Measurements from ENCODE around the gene ADAM23. TPM values are rescaled to one million over a fixed set of nuclear protein-coding genes. Genes with fewer than 3 reads are reported as not detected.

The ADAM23 gene
- total and polyA plus RNA-seq, 9 donors: 4.1 to 16.8 (median 11.5) TPM

- no CpG with 5 or more reads among the region's 5 CpGs for WGBS (ENCODE audit: insufficient coverage)
Observed at GRCh38 chr2:206556357-206556949, 113.1 kb downstream of the ADAM23 start.

GRCh38 chr2:206557321-206557720 is 114.0 kb downstream of the ADAM23 start:
- Histone ChIP-seq H3K27ac (ENCODE audit: low read length) (no peak overlapping the region), H3K27me3 (ENCODE audit: control insufficient read depth, insufficient read depth, low read length) (no peaks in the 10 kb centered on the region), H3K4me3 (ENCODE audit: low read length) (no peak overlapping the region), H3K36me3 (ENCODE audit: control insufficient read depth, insufficient read depth, low read length) (no peaks in the 10 kb centered on the region), H3K9me3 (replicated peaks; ENCODE audit: control insufficient read depth, low read depth, low read length) (no peaks in the 10 kb centered on the region), H3K4me1 (ENCODE audit: control insufficient read depth, insufficient read depth, low read length) (no peaks in the 10 kb centered on the region)
- DNase-seq: no peak
- no CpG with 5 or more reads among the region's 4 CpGs for WGBS (ENCODE audit: insufficient coverage)

More at GRCh38 chr2:206556357-206556949, 113.1 kb downstream of the ADAM23 start:
- Histone ChIP-seq H3K27ac (ENCODE audit: low read length) (no peak overlapping the region), H3K4me3 (ENCODE audit: low read length) (no peak overlapping the region), H3K27me3 (ENCODE audit: control insufficient read depth, insufficient read depth, low read length) (no peaks in the 10 kb centered on the region), H3K4me1 (ENCODE audit: control insufficient read depth, insufficient read depth, low read length) (no peaks in the 10 kb centered on the region), H3K36me3 (ENCODE audit: control insufficient read depth, insufficient read depth, low read length) (no peaks in the 10 kb centered on the region), H3K9me3 (replicated peaks; ENCODE audit: control insufficient read depth, low read depth, low read length) (no peaks in the 10 kb centered on the region)
- DNase-seq: peak; percentile 37

GRCh38 chr2:206558492-206558891 is 115.2 kb downstream of the ADAM23 start:
- whole genome bisulfite sequencing (ENCODE audit: insufficient coverage): no CpG with 5 or more reads among the region's 2 CpGs
- no peaks in the 10 kb centered on the region for H3K36me3 ChIP-seq (ENCODE audit: control insufficient read depth, insufficient read depth, low read length)
- H3K27me3 ChIP-seq (ENCODE audit: control insufficient read depth, insufficient read depth, low read length): no peaks in the 10 kb centered on the region
- no peaks in the 10 kb centered on the region for H3K4me1 ChIP-seq (ENCODE audit: control insufficient read depth, insufficient read depth, low read length)
- H3K27ac ChIP-seq (ENCODE audit: low read length): no peak overlapping the region
- DNase-seq: no peak
- no peak overlapping the region for H3K4me3 ChIP-seq (ENCODE audit: low read length)
- H3K9me3 ChIP-seq (replicated peaks; ENCODE audit: control insufficient read depth, low read depth, low read length): no peaks in the 10 kb centered on the region

- Histone ChIP-seq H3K27ac (ENCODE audit: low read length) (no peak overlapping the region), H3K27me3 (ENCODE audit: control insufficient read depth, insufficient read depth, low read length) (no peaks in the 10 kb centered on the region), H3K4me3 (ENCODE audit: low read length) (no peak overlapping the region), H3K9me3 (replicated peaks; ENCODE audit: control insufficient read depth, low read depth, low read length) (no peaks in the 10 kb centered on the region), H3K4me1 (ENCODE audit: control insufficient read depth, insufficient read depth, low read length) (no peaks in the 10 kb centered on the region), H3K36me3 (ENCODE audit: control insufficient read depth, insufficient read depth, low read length) (no peaks in the 10 kb centered on the region)
- no peak for DNase-seq
- 83% methylated on average over 1 of the region's 1 CpG for WGBS (ENCODE audit: insufficient coverage)
Observed at GRCh38 chr2:206561962-206562361, 118.6 kb downstream of the ADAM23 start.

GRCh38 chr2:206562375-206562774 is 119.0 kb downstream of the ADAM23 start:
- Histone ChIP-seq H3K9me3 (replicated peaks; ENCODE audit: control insufficient read depth, low read depth, low read length) (no peaks in the 10 kb centered on the region), H3K36me3 (ENCODE audit: control insufficient read depth, insufficient read depth, low read length) (no peaks in the 10 kb centered on the region), H3K4me1 (ENCODE audit: control insufficient read depth, insufficient read depth, low read length) (no peaks in the 10 kb centered on the region), H3K4me3 (ENCODE audit: low read length) (no peak overlapping the region), H3K27me3 (ENCODE audit: control insufficient read depth, insufficient read depth, low read length) (no peaks in the 10 kb centered on the region), H3K27ac (ENCODE audit: low read length) (no peak overlapping the region)
- no peak for DNase-seq
- no CpG with 5 or more reads among the region's 2 CpGs for WGBS (ENCODE audit: insufficient coverage)

GRCh38 chr2:206563374-206563773 is 120.0 kb downstream of the ADAM23 start:
- WGBS (ENCODE audit: insufficient coverage): no CpG with 5 or more reads among the region's 2 CpGs
- Histone ChIP-seq H3K9me3 (replicated peaks; ENCODE audit: control insufficient read depth, low read depth, low read length) (no peaks in the 10 kb centered on the region), H3K36me3 (ENCODE audit: control insufficient read depth, insufficient read depth, low read length) (no peaks in the 10 kb centered on the region), H3K4me3 (ENCODE audit: low read length) (no peak overlapping the region), H3K4me1 (ENCODE audit: control insufficient read depth, insufficient read depth, low read length) (no peaks in the 10 kb centered on the region), H3K27me3 (ENCODE audit: control insufficient read depth, insufficient read depth, low read length) (no peaks in the 10 kb centered on the region), H3K27ac (ENCODE audit: low read length) (no peak overlapping the region)
- DNase-seq: no peak

- H3K4me1 ChIP-seq (ENCODE audit: control insufficient read depth, insufficient read depth, low read length): no peaks in the 10 kb centered on the region
- no peaks in the 10 kb centered on the region for H3K9me3 ChIP-seq (replicated peaks; ENCODE audit: control insufficient read depth, low read depth, low read length)
- H3K4me3 ChIP-seq (ENCODE audit: low read length): no peak overlapping the region
- no peaks in the 10 kb centered on the region for H3K27me3 ChIP-seq (ENCODE audit: control insufficient read depth, insufficient read depth, low read length)
- WGBS (ENCODE audit: insufficient coverage): no CpG with 5 or more reads among the region's 4 CpGs
- DNase-seq: no peak
- no peak overlapping the region for H3K27ac ChIP-seq (ENCODE audit: low read length)
- H3K36me3 ChIP-seq (ENCODE audit: control insufficient read depth, insufficient read depth, low read length): no peaks in the 10 kb centered on the region
Observed at GRCh38 chr2:206565666-206566065, 122.3 kb downstream of the ADAM23 start.

- no peak for DNase-seq
- Histone ChIP-seq H3K27ac (ENCODE audit: low read length) (no peak overlapping the region), H3K36me3 (ENCODE audit: control insufficient read depth, insufficient read depth, low read length) (no peaks in the 10 kb centered on the region), H3K4me1 (ENCODE audit: control insufficient read depth, insufficient read depth, low read length) (no peaks in the 10 kb centered on the region), H3K9me3 (replicated peaks; ENCODE audit: control insufficient read depth, low read depth, low read length) (no peaks in the 10 kb centered on the region), H3K4me3 (ENCODE audit: low read length) (no peak overlapping the region), H3K27me3 (ENCODE audit: control insufficient read depth, insufficient read depth, low read length) (no peaks in the 10 kb centered on the region)
- no CpG with 5 or more reads among the region's 3 CpGs for WGBS (ENCODE audit: insufficient coverage)
Observed at GRCh38 chr2:206569470-206569869, 126.1 kb downstream of the ADAM23 start.

GRCh38 chr2:206570199-206570598 is 126.9 kb downstream of the ADAM23 start:
- Histone ChIP-seq H3K4me3 (ENCODE audit: low read length) (no peak overlapping the region), H3K36me3 (ENCODE audit: control insufficient read depth, insufficient read depth, low read length) (no peaks in the 10 kb centered on the region), H3K4me1 (ENCODE audit: control insufficient read depth, insufficient read depth, low read length) (no peaks in the 10 kb centered on the region), H3K9me3 (replicated peaks; ENCODE audit: control insufficient read depth, low read depth, low read length) (no peaks in the 10 kb centered on the region), H3K27ac (ENCODE audit: low read length) (no peak overlapping the region), H3K27me3 (ENCODE audit: control insufficient read depth, insufficient read depth, low read length) (no peaks in the 10 kb centered on the region)
- no peak for DNase-seq

GRCh38 chr2:206572725-206573124 is 129.4 kb downstream of the ADAM23 start:
- no peaks in the 10 kb centered on the region for H3K36me3 ChIP-seq (ENCODE audit: control insufficient read depth, insufficient read depth, low read length)
- no peaks in the 10 kb centered on the region for H3K27me3 ChIP-seq (ENCODE audit: control insufficient read depth, insufficient read depth, low read length)
- H3K4me1 ChIP-seq (ENCODE audit: control insufficient read depth, insufficient read depth, low read length): no peaks in the 10 kb centered on the region
- DNase-seq: no peak
- WGBS (ENCODE audit: insufficient coverage): no CpG with 5 or more reads among the region's 3 CpGs
- H3K9me3 ChIP-seq (replicated peaks; ENCODE audit: control insufficient read depth, low read depth, low read length): no peaks in the 10 kb centered on the region
- no peak overlapping the region for H3K27ac ChIP-seq (ENCODE audit: low read length)
- no peak overlapping the region for H3K4me3 ChIP-seq (ENCODE audit: low read length)

GRCh38 chr2:206573793-206574192 is 130.5 kb downstream of the ADAM23 start:
- no peaks in the 10 kb centered on the region for H3K9me3 ChIP-seq (replicated peaks; ENCODE audit: control insufficient read depth, low read depth, low read length)
- DNase-seq: no peak
- H3K4me1 ChIP-seq (ENCODE audit: control insufficient read depth, insufficient read depth, low read length): no peaks in the 10 kb centered on the region
- no peak overlapping the region for H3K4me3 ChIP-seq (ENCODE audit: low read length)
- 100% methylated on average over 2 of the region's 6 CpGs for WGBS (ENCODE audit: insufficient coverage)
- no peak overlapping the region for H3K27ac ChIP-seq (ENCODE audit: low read length)
- H3K27me3 ChIP-seq (ENCODE audit: control insufficient read depth, insufficient read depth, low read length): no peaks in the 10 kb centered on the region
- H3K36me3 ChIP-seq (ENCODE audit: control insufficient read depth, insufficient read depth, low read length): no peaks in the 10 kb centered on the region

Measured in muscle of leg (tissue), 11 donors.